ENCODE measurements around the gene PSMC3IP.

The PSMC3IP gene

GRCh38 chr17:42530952-42531454 is 46.5 kb downstream of the PSMC3IP start:
- no peak for TF ChIP-seq CTCF (conservative IDR thresholded peaks at IDR 0.05; ENCODE audit: control insufficient read depth, insufficient read depth, low read depth, low read length)
- no peak for DNase-seq (ENCODE audit: low read depth)
- H3K4me3 ChIP-seq (ENCODE audit: control insufficient read depth, low read depth, low read length), result no peak overlapping the region

- no peak for TF ChIP-seq CTCF (conservative IDR thresholded peaks at IDR 0.05; ENCODE audit: control insufficient read depth, insufficient read depth, low read depth, low read length)
- no peak for DNase-seq (ENCODE audit: low read depth)
- H3K4me3 ChIP-seq (ENCODE audit: control insufficient read depth, low read depth, low read length), result no peak overlapping the region
Observed at GRCh38 chr17:42529061-42529460, 48.5 kb downstream of the PSMC3IP start.

GRCh38 chr17:42527932-42528331 is 49.6 kb downstream of the PSMC3IP start:
- no peak for DNase-seq (ENCODE audit: low read depth)
- H3K4me3 ChIP-seq (ENCODE audit: control insufficient read depth, low read depth, low read length), result no peak overlapping the region
- TF ChIP-seq CTCF (conservative IDR thresholded peaks at IDR 0.05; ENCODE audit: control insufficient read depth, insufficient read depth, low read depth, low read length), result no peak

GRCh38 chr17:42526031-42526444 is 51.5 kb downstream of the PSMC3IP start:
- peak; percentile 65 for DNase-seq (ENCODE audit: low read depth)
- no peak for TF ChIP-seq CTCF (conservative IDR thresholded peaks at IDR 0.05; ENCODE audit: control insufficient read depth, insufficient read depth, low read depth, low read length)
- H3K4me3 ChIP-seq (ENCODE audit: control insufficient read depth, low read depth, low read length), result no peak overlapping the region

GRCh38 chr17:42525221-42525620 is 52.3 kb downstream of the PSMC3IP start:
- peak; percentile 58 for DNase-seq (ENCODE audit: low read depth)
- TF ChIP-seq CTCF (conservative IDR thresholded peaks at IDR 0.05; ENCODE audit: control insufficient read depth, insufficient read depth, low read depth, low read length), result no peak
- H3K4me3 ChIP-seq (ENCODE audit: control insufficient read depth, low read depth, low read length), result no peak overlapping the region

- no peak for DNase-seq (ENCODE audit: low read depth)
- TF ChIP-seq CTCF (conservative IDR thresholded peaks at IDR 0.05; ENCODE audit: control insufficient read depth, insufficient read depth, low read depth, low read length), result no peak
- H3K4me3 ChIP-seq (ENCODE audit: control insufficient read depth, low read depth, low read length), result no peak overlapping the region
Observed at GRCh38 chr17:42522798-42523278, 54.7 kb downstream of the PSMC3IP start.

All from fibroblast of mammary gland (primary cell).